Esophagus squamous epithelium (tissue), 4 donors: ENCODE data around the gene RYR3.

ENCODE experiments used
- CTCF ChIP-seq, 6 experiments: fragments of 450-650 bp in 4 of 6; fragments of 200-600 bp in 2 of 6; sonication (generic) in 2 of 6; IDR thresholded peaks; one replicate each; pipeline ENCODE4 v1.5.1; 2016 to 2019; ENCODE audit warnings: antibody characterized with exemption in 6 of 6, mild to moderate bottlenecking in 4 of 6, moderate library complexity in 4 of 6
- POLR2A ChIP-seq, 4 donors: fragments of 450-650 bp; IDR thresholded peaks; one replicate each; pipeline ENCODE4 v1.6.1; 2017; ENCODE audit warnings: antibody characterized with exemption in 4 of 4, mild to moderate bottlenecking in 4 of 4, moderate library complexity in 3 of 4

- TF ChIP-seq CTCF (IDR thresholded peaks at IDR 0.05) (no peak), POLR2A (IDR thresholded peaks at IDR 0.05) (no peak)
These were observed 196.1 kb downstream of the RYR3 start for GRCh38 chr15:33506781-33507296.
